MM.1S (cell line): ENCODE data around the gene AUH.

Experiments used
- CTCF ChIP-seq: fragments of 300-600 bp; sonication (generic); IDR thresholded peaks from 2 replicates; pipeline ENCODE4 v1.5.1; 2016; ENCODE audit warnings: antibody characterized with exemption, low read length, mixed read lengths
- EZH2 ChIP-seq: fragments of 300-600 bp; sonication (generic); optimal IDR thresholded peaks from 2 replicates; pipeline ENCODE3; 2017; ENCODE audit warnings: low read depth, mild to moderate bottlenecking, antibody characterized with exemption, low read length, mixed read lengths
- EZH2phosphoT487 ChIP-seq: fragments of 300-600 bp; sonication (generic); IDR thresholded peaks from 2 replicates; pipeline ENCODE4 v1.6.1; 2018; ENCODE audit warnings: antibody characterized with exemption, low read length

GRCh38 chr9:91179237-91180138 is 182.2 kb downstream of the AUH start:
- TF ChIP-seq CTCF (no peak), EZH2phosphoT487 (no peak), EZH2 (no peak)
